Transverse colon (tissue), 4 donors: ENCODE results near the gene EXOC3L4. TPM values are rescaled to one million over a fixed set of nuclear protein-coding genes. Genes with fewer than 3 reads are reported as not detected.

Source experiments
- DNase-seq: peaks from one replicate; pipeline ENCODE4 v3.0.0-alpha.2; 2019
- H3K27ac ChIP-seq, 4 donors: fragments of 200-600 bp; sonication (generic); 2 replicates each; pipeline ENCODE4 v1.5.1; 2016 to 2018; ENCODE audit warnings: inconsistent platforms in 4 of 4
- H3K27me3 ChIP-seq: fragments of 200-600 bp; sonication (generic); 2 replicates; pipeline ENCODE4 v1.5.1; 2017; ENCODE audit warnings: inconsistent platforms
- H3K36me3 ChIP-seq, 4 donors: fragments of 200-600 bp; sonication (generic); 2 replicates each; pipeline ENCODE4 v1.5.1; 2017 to 2019; ENCODE audit warnings: inconsistent platforms in 4 of 4
- H3K4me1 ChIP-seq, 4 donors: fragments of 200-600 bp; sonication (generic); 2 replicates each; pipeline ENCODE4 v1.5.1; 2017 to 2020; ENCODE audit warnings: inconsistent platforms in 4 of 4
- H3K4me3 ChIP-seq, 4 donors: fragments of 200-600 bp; sonication (generic); 1 replicate in 1 of 4; 2 replicates in 3 of 4; pipeline versions ENCODE4 v1.5.1 to v1.6.1; 2017 to 2019; ENCODE audit warnings: inconsistent platforms in 4 of 4
- H3K9me3 ChIP-seq, 2 donors: fragments of 200-600 bp; sonication (generic); 2 replicates each; pipeline ENCODE4 v1.5.1; 2017 to 2019; ENCODE audit warnings: inconsistent platforms in 2 of 2
- EP300 ChIP-seq: sonication (generic); formaldehyde crosslinking; IDR thresholded peaks from one replicate; pipeline ENCODE4 v1.6.1; 2017; ENCODE audit warnings: antibody characterized with exemption, low read depth
- POLR2A ChIP-seq: fragments of 450-650 bp; IDR thresholded peaks from one replicate; pipeline ENCODE4 v1.6.1; 2016; ENCODE audit warnings: antibody characterized with exemption, mild to moderate bottlenecking, moderate library complexity
- POLR2AphosphoS5 ChIP-seq, 3 donors: sonication (generic); formaldehyde crosslinking; IDR thresholded peaks; one replicate each; pipeline ENCODE4 v1.6.1; 2016; ENCODE audit warnings: antibody characterized with exemption in 3 of 3
- WGBS, 2 donors: methylation state at CpG; one replicate each; pipeline ENCODE4 v1.1.5; 2018; ENCODE audit warnings: low coverage in 1 of 2; 5-methylcytosine and 5-hydroxymethylcytosine counted together
- in situ Hi-C, 4 donors: fragments of 200-750 bp; cut with MboI; loops; one replicate each; pipeline versions ENCODE4 v1.15.0 to v1.15.1; 2017; ENCODE audit warnings: low sequenced_read_pairs in 3 of 4, low pct_ligation_motif_present in 1 of 4, low pct_unique_long_range_greater_than_20kb in 1 of 4
- intact Hi-C: fragments of 100-400 bp; cut with DNase I; formaldehyde crosslinking; loops from one replicate; pipeline ENCODE4 v1.15.1; 2023; ENCODE audit warnings: low total_unique reads
- total RNA-seq, 4 donors: library from RNA; depleted of rRNA; stranded (reverse); fragments of >200 nt; gene quantifications; one replicate each; pipeline ENCODE4 v1.1.0, GENCODE V29; 2016
- TF ChIP-seq, protein P1 (sequence below), 5 experiments: fragments of 200-600 bp in 3 of 5; fragments of 450-650 bp in 2 of 5; sonication (generic) in 3 of 5; IDR thresholded peaks; 1 replicate in 2 of 5; 2 replicates in 3 of 5; pipeline ENCODE4 v1.5.1; 2016 to 2017; ENCODE audit warnings: antibody characterized with exemption in 5 of 5, inconsistent platforms in 3 of 5, mild to moderate bottlenecking in 2 of 5, moderate library complexity in 1 of 5

Gene EXOC3L4
- total RNA-seq, 4 donors from 2014 or later = 15.2 to 49.0 (median 30.3) TPM

DNA sequence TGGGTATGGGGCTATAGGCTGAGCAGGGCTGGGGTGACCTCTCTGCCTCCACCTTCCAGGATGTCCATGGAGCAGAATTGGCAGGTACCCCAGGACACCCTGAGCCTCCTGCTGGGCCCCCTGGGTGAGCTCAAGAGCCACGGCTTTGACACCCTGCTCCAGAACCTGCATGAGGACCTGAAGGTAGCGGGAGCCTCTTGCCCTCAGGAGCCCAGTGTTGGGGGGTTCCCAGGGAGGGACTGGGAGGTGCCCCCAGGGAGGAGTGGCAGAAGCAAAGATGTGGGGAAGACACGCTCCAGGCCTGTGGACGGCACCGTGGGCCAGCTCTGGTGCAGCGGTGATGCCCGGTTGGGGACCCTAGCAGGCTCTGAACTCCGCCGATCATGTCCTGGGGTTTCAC lies 37.1 kb downstream of the EXOC3L4 start:
- peaks cover 10% of the 10 kb centered on the region for H3K27me3 ChIP-seq
- H3K4me1 ChIP-seq = peaks cover 6 to 39% (median 8%) of the 10 kb centered on the region in 4 donors
- WGBS, 2 donors = 78% methylated on average over 9 of the region's 9 CpGs; no CpG with 5 or more reads in 1 of the 2 donors
- intact Hi-C loops = no loop called here
- no peaks in the 10 kb centered on the region for H3K9me3 ChIP-seq
- TF ChIP-seq POLR2A (no peak), POLR2AphosphoS5 (IDR thresholded peaks at IDR 0.05) (no peak), EP300 (no peak)
- TF ChIP-seq, protein P1, sequence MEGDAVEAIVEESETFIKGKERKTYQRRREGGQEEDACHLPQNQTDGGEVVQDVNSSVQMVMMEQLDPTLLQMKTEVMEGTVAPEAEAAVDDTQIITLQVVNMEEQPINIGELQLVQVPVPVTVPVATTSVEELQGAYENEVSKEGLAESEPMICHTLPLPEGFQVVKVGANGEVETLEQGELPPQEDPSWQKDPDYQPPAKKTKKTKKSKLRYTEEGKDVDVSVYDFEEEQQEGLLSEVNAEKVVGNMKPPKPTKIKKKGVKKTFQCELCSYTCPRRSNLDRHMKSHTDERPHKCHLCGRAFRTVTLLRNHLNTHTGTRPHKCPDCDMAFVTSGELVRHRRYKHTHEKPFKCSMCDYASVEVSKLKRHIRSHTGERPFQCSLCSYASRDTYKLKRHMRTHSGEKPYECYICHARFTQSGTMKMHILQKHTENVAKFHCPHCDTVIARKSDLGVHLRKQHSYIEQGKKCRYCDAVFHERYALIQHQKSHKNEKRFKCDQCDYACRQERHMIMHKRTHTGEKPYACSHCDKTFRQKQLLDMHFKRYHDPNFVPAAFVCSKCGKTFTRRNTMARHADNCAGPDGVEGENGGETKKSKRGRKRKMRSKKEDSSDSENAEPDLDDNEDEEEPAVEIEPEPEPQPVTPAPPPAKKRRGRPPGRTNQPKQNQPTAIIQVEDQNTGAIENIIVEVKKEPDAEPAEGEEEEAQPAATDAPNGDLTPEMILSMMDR (IDR thresholded peaks at IDR 0.05) = no peak
- DNase-seq = no peak
- H3K4me3 ChIP-seq = no peak overlapping the region
- in situ Hi-C loops = no loop called here
- no peaks in the 10 kb centered on the region for H3K36me3 ChIP-seq
- peak overlapping the region in 2 of 4 donors; percentile 8 to 49 for H3K27ac ChIP-seq

DNA sequence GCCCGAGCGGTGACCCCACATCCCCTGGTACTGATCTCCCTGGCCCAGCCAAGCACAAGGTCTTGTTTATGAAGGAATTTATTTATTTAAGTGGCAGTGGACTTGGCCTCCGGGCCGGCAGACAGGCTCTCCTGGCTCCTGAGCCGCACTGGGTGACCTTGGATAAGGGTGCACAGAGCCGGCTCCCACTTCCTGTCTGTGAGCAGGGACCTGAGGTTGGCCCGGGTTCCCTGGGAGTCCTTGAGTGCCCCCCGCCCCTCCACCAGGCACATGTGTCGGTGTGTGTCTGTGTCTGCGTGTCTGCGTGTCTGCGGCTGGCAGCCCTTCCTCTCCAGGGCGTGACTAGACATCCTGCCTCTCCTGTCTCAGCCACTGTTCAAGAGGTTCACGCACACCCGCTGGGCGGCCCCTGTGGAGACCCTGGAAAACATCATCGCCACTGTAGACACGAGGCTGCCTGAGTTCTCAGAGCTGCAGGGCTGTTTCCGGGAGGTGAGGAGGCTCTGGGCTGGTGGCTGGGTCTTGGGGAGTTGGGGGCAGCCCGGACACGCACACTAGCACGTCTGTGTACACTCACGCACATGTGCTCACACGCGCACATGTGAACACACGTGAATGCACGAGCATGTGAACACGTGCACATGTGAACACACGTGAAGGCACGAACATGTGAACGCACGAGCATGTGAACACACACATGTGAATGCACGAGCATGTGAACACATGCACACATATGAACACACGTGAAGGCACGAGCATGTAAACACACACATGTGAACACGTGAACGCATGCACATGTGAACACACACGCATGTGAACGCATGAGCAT lies 38.1 kb downstream of the EXOC3L4 start:
- Histone ChIP-seq H3K27me3 (peaks cover 10% of the 10 kb centered on the region), H3K4me3 (no peak overlapping the region), H3K27ac (peak overlapping the region in 1 of 4 donors; percentile 2), H3K4me1 (peaks cover 0 to 36% (median 2%) of the 10 kb centered on the region in 4 donors), H3K36me3 (no peaks in the 10 kb centered on the region), H3K9me3 (no peaks in the 10 kb centered on the region)
- no peak for TF ChIP-seq EP300
- TF ChIP-seq POLR2A = no peak
- TF ChIP-seq POLR2AphosphoS5 (IDR thresholded peaks at IDR 0.05) = no peak
- TF ChIP-seq, protein P1 (IDR thresholded peaks at IDR 0.05) = no peak
- intact Hi-C loops = no loop called here
- WGBS, 2 donors = 64 to 73% methylated on average over 5 to 35 of the region's 39 CpGs
- in situ Hi-C loops = no loop called here
- no peak for DNase-seq

GRCh38 chr14:103133210-103134140 lies 39.0 kb downstream of the EXOC3L4 start:
- WGBS, 2 donors = 89% methylated on average over 25 of the region's 25 CpGs; no CpG with 5 or more reads in 1 of the 2 donors
- TF ChIP-seq, protein P1 (IDR thresholded peaks at IDR 0.05) = no peak
- TF ChIP-seq POLR2A (no peak), EP300 (no peak), POLR2AphosphoS5 (IDR thresholded peaks at IDR 0.05) (no peak)
- in situ Hi-C loops = no loop called here

DNA sequence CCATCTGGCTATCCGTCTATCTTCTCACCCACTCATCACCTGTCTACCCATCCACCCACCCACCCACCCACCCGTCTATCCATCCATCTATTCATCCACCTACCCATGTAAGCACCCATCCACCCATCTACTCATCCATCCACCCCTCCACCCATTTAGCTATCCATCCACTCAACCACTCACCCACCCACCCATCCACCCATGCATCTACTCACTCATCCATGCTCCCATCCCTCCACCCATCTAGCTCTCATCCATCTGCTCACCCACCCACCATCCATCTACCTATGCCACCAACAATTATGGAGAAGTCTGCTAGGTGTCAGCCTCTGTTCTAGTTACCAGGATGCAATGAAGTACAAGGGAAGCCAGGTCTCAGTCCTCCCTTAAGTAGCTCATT lies 39.9 kb downstream of the EXOC3L4 start:
- TF ChIP-seq EP300 (no peak), POLR2AphosphoS5 (IDR thresholded peaks at IDR 0.05) (no peak), POLR2A (no peak)
- TF ChIP-seq, protein P1 (IDR thresholded peaks at IDR 0.05) = no peak
- no peak overlapping the region for H3K4me3 ChIP-seq
- no peaks in the 10 kb centered on the region for H3K36me3 ChIP-seq
- no peak overlapping the region for H3K27ac ChIP-seq
- in situ Hi-C loops (no loop called here), intact Hi-C loops (no loop called here)
- WGBS, 2 donors = 42 to 96% methylated on average over 2 of the region's 2 CpGs
- H3K9me3 ChIP-seq = no peaks in the 10 kb centered on the region
- H3K27me3 ChIP-seq = peaks cover 13% of the 10 kb centered on the region
- DNase-seq = no peak
- peaks cover 0 to 38% (median 6%) of the 10 kb centered on the region in 4 donors for H3K4me1 ChIP-seq

More at GRCh38 chr14:103133210-103134140, 39.0 kb downstream of the EXOC3L4 start:
- H3K36me3 ChIP-seq = no peaks in the 10 kb centered on the region
- no peak overlapping the region for H3K4me3 ChIP-seq
- H3K27ac ChIP-seq = no peak overlapping the region
- H3K9me3 ChIP-seq = no peaks in the 10 kb centered on the region
- no peak for DNase-seq
- intact Hi-C loops = no loop called here
- H3K27me3 ChIP-seq = peaks cover 10% of the 10 kb centered on the region
- H3K4me1 ChIP-seq = peaks cover 0 to 36% (median 0%) of the 10 kb centered on the region in 4 donors
